Dedifferentiated amniotic fluid mesenchymal stem cell (primary cell): ENCODE results near the gene ACVR1B.

Experiments
- DNase-seq: peaks from one replicate; pipeline ENCODE4 v3.0.0-alpha.2; 2016; ENCODE audit errors: extremely low spot score

The ACVR1B gene

GRCh38 chr12:51951199-51951842 is at the start of gene ACVR1B:
Gene ACVR1B, plus strand, starts transcription at chr12:51951699. Its CDS starts 45 bp downstream, at chr12:51951744.
- DNase-seq = peak; percentile 76

- no peak for DNase-seq
Observed at GRCh38 chr12:51901881-51902280, 49.6 kb upstream of the ACVR1B start.

- DNase-seq = peak; percentile 29
Observed at GRCh38 chr12:51904951-51905470, 46.5 kb upstream of the ACVR1B start.

GRCh38 chr12:51905471-51906429 is 45.7 kb upstream of the ACVR1B start:
- no peak for DNase-seq

DNA sequence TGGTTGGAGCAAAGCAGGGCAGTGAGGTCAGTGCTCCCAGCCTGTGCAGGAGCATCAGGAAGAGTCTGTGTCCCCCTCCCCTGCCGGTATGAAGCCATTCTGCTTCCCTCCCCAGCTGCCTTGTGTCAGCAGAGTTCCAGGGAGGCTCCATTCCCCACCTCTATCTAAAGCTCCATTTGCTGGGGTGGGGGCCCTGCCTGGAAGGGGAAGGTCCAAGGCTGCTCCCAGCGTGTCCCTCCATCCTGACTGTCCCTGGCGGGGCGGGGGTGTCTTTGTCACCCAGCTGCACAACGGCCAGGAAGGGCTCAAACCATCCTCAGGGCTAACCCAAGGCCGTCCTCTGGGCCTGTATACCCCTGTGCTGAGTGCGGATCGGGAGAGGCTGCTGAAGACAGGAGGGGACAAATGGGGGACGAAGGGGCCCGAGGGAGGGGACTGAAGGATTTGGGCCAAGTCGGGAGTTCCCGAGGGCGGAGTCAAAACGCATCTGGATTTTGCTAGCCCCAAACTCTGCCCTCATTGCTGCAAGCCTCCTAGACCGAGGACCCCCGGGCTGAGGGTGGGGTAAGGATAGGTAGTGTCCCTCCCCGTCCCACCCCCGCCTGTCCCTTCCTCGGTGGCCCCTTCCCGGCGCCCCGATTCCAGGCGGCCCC is 44.9 kb upstream of the ACVR1B start:
- no peak for DNase-seq

DNA sequence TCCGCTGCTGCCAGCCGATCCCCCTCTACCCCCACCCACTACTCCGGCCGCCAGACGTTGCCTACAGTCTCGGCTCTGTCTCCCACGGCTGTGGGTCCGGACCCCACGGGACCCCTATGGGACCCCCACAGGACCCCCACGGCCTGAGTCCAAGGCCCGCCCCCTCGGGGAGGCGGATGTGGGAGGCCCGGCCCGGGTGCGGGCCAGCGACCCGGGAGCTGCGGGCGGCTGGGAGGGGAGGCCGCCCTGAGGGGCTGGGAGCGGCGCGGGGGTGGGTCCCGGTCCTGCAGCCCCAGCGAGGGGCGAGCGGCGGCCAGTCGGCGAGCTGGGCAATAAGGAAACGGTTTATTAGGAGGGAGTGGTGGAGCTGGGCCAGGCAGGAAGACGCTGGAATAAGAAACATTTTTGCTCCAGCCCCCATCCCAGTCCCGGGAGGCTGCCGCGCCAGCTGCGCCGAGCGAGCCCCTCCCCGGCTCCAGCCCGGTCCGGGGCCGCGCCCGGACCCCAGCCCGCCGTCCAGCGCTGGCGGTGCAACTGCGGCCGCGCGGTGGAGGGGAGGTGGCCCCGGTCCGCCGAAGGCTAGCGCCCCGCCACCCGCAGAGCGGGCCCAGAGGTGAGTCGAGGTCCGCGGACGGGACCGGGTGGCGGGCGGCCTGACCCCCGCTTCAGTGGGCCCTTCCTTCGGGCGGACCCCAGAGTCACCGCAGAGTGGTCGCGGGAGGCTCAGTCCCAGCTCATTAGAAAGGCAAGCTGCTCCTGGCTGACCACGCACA is 44.2 kb upstream of the ACVR1B start, which contains the start of gene ACVRL1:
Gene ACVRL1, plus strand, starts transcription at position 422 of the 773 bp plus-strand sequence. CDS start 4,971 bp downstream, outside the sequence.
- no peak for DNase-seq

- DNase-seq = no peak
Observed at GRCh38 chr12:51907856-51908425, 43.6 kb upstream of the ACVR1B start.

DNA sequence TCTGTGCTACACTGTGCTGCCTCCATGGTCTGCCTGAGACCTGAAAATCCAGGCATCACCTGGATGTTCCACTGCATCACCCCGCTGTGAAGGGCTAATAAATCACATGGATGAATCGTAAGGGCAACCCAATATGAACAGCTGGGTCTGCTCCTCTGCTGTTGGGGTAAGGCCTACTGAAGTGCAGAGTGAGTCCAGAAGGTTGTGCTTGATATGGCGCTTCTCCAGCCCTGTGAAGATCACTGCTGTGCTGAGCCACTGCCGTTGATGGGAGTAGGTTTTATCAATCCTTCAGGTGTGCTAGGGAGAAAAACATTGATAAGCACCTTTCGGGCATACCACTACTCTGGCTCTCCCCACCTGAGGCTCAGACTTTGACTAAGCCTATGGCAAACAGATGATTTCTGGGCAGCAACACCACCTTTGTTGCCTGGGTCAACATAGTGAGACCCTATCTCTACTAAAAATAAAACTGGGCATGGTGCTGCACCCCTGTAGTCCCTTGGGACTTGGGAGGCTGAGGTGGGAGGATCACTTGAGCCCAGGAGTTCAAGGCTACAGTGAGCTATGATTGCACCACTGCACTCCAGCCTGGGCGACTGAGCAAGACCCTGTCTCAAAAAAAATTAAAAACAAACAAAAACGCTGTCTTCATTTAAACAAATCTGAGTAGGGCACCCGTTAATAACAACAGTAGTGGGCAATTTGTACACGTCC is 42.5 kb upstream of the ACVR1B start:
- no peak for DNase-seq

DNA sequence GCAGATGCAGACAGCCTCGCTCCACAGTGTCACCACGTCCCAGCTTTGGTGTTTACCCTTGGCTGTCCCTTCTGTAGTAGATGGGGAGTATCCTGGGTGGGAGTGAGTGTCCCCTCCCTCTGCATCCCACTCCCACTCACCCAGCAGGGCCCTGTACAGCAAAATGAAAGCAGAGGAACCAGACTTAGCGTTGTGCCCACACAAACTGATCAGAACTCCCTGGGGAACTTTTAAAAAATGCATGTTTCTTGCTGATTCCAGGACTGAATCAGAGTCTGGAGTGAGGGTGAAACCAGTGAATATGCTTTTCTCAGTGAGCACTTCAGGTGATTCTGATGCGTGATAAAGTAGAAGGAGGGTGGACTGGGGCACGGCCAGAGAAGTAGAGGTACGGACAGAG is 41.3 kb upstream of the ACVR1B start:
- no peak for DNase-seq

- no peak for DNase-seq
Observed at GRCh38 chr12:51910691-51911090, 40.8 kb upstream of the ACVR1B start.

DNA sequence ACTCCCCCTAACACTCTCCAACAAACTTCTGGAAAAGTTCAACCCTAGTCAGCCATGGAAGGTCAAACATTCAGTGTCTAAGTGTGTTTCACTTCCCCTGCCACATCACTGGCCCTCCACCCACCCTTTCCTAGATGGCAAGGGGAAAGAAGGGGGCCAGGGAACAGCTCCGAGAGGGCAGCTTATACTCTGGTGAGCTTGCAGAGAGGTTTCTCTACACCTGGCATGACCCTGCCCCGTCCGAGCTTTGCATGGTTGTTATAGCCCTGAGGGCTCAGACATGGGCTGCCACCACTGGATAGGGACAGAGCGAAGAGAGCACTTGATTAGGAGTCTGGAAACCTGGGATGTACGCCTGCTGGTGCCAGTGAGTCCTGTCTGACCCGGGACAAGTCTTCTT is 40.2 kb upstream of the ACVR1B start:
- DNase-seq = no peak

DNA sequence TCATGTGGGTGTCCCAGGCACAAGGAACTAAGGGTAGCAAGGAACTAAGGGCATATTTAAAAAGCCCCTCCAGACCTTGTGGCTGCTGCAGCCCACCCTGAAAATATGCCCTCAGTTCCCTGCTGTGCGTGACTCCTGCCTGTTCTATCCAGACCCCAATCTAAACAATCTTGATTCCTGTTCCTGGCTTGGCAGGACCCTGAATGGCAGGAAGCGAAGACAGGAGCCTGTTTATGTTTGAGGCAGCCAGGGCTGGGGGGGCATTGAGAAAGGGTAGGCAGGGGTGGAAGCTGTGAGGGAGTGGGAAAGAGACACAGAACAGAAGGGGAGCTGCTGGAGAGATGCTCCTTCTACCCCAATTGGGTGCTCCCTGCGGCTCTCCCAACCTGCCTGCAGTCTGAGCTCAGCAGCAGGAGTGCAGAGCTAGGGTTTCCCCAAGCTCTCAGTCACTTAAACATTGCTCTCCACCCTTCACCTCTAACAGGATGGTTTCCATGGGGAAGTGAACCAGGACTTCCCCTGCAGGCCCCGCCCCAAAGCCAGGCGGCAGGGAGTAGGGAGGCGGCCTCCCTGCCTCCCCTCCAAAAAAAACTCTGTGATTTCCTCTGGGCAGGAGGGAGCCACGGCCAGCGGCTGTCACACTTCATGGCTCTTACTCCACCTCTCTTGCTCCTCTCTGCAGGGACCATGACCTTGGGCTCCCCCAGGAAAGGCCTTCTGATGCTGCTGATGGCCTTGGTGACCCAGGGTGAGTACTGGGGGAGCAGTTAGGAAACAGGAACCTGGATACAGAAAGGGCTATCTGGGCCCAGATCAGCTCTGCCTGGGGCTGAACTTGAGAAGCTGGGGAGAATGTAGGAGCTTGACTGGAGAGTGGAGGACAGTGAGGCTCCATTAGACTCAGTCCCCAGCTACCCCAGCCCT is 39.4 kb upstream of the ACVR1B start:
- no peak for DNase-seq

GRCh38 chr12:51913071-51914033 is 38.1 kb upstream of the ACVR1B start:
- no peak for DNase-seq

- DNase-seq = no peak
Observed at GRCh38 chr12:51914034-51914923, 37.2 kb upstream of the ACVR1B start.

DNA sequence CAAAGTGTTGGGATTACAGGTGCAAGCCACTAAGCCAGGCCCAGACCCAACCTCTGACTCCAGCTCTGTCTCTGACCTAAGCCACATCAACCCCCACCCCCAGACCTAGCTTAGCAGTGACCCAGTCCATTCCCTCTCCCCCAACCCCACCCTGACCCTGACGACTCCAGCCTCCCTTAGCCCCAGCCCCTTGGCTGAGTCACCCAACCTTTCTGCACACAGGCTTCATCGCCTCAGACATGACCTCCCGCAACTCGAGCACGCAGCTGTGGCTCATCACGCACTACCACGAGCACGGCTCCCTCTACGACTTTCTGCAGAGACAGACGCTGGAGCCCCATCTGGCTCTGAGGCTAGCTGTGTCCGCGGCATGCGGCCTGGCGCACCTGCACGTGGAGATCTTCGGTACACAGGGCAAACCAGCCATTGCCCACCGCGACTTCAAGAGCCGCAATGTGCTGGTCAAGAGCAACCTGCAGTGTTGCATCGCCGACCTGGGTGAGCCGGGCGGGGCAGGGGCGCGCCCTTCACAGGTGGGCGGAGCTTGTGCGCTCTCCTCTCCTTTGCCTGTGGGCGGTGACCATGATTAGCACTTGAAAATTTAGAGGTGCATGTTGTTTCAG is 36.4 kb upstream of the ACVR1B start:
- DNase-seq = no peak

- DNase-seq = no peak
Observed at GRCh38 chr12:51915951-51916350, 35.5 kb upstream of the ACVR1B start.
